ENCODE data around the gene ZNF317. TPM values are rescaled to one million over a fixed set of nuclear protein-coding genes. Genes with fewer than 3 reads are reported as not detected.
"Not testable (repeated sequence)": the region's sequence is repeated elsewhere in the genome, so short reads cannot be mapped to it uniquely, and the experiment has no call there.

Gene ZNF317
- total RNA-seq, 4 donors from 2014 or later, result 17.6 to 24.8 (median 21.5) TPM

GRCh38 chr19:9175326-9175725, 35.1 kb downstream of the ZNF317 start:
- no peaks in the 10 kb centered on the region for H3K27me3 ChIP-seq
- no peaks in the 10 kb centered on the region for H3K36me3 ChIP-seq
- intact Hi-C loops (cut with DNase I), result no loop called here
- no peak overlapping the region for H3K27ac ChIP-seq (replicated peaks in 1 of 4)
- H3K9me3 ChIP-seq, result no peaks in the 10 kb centered on the region
- H3K4me3 ChIP-seq, result no peak overlapping the region
- H3K4me1 ChIP-seq, result no peaks in the 10 kb centered on the region
- TF ChIP-seq EP300 (IDR thresholded peaks at IDR 0.05) (no peak), POLR2A (IDR thresholded peaks at IDR 0.05; ENCODE audit: low read depth) (no peak)
- WGBS, result 95% methylated on average over 5 of the region's 5 CpGs
- DNase-seq (ENCODE audit: extremely low spot score), result no peak

GRCh38 chr19:9178901-9179300, 38.7 kb downstream of the ZNF317 start, which contains the start of gene OR7D2:
OR7D2 (plus strand) TSS chr19:9178979; CDS start chr19:9185782, 6,803 bp downstream.
- Histone ChIP-seq H3K9me3 (no peaks in the 10 kb centered on the region), H3K27ac (replicated peaks in 1 of 4) (no peak within 1 kb of the TSS), H3K27me3 (no peaks in the 10 kb centered on the region), H3K4me1 (no peaks in the 10 kb centered on the region), H3K36me3 (no peaks in the 10 kb centered on the region), H3K4me3 (no peak within 1 kb of the TSS)
- TF ChIP-seq POLR2A (IDR thresholded peaks at IDR 0.05; ENCODE audit: low read depth) (no peak), POLR2AphosphoS5 (IDR thresholded peaks at IDR 0.05) (no peak), EP300 (IDR thresholded peaks at IDR 0.05) (no peak), CTCF (IDR thresholded peaks at IDR 0.05) (no peak)
- 69% methylated on average over 4 of the region's 4 CpGs for WGBS
- intact Hi-C loops (cut with DNase I), result no loop called here
- no peak for DNase-seq (ENCODE audit: extremely low spot score)

GRCh38 chr19:9183000-9183399, 42.8 kb downstream of the ZNF317 start:
- no peak for DNase-seq (ENCODE audit: extremely low spot score)
- Histone ChIP-seq H3K4me3 (no peak overlapping the region), H3K4me1 (no peaks in the 10 kb centered on the region), H3K36me3 (no peaks in the 10 kb centered on the region), H3K27ac (replicated peaks in 1 of 4) (no peak overlapping the region), H3K9me3 (no peaks in the 10 kb centered on the region), H3K27me3 (no peaks in the 10 kb centered on the region)
- TF ChIP-seq CTCF (IDR thresholded peaks at IDR 0.05) (no peak), EP300 (IDR thresholded peaks at IDR 0.05) (no peak), POLR2A (IDR thresholded peaks at IDR 0.05; ENCODE audit: low read depth) (no peak), POLR2AphosphoS5 (IDR thresholded peaks at IDR 0.05) (no peak)
- intact Hi-C loops (cut with DNase I), result no loop called here
- 95% methylated on average over 17 of the region's 17 CpGs for WGBS

GRCh38 chr19:9187191-9187590, 47.0 kb downstream of the ZNF317 start:
- H3K4me3 ChIP-seq, result no peak overlapping the region
- DNase-seq (ENCODE audit: extremely low spot score), result no peak
- intact Hi-C loops (cut with DNase I), result no loop called here
- H3K27me3 ChIP-seq, result peaks cover 0 to 8% (median 0%) of the 10 kb centered on the region in 4 donors
- TF ChIP-seq POLR2A (IDR thresholded peaks at IDR 0.05; ENCODE audit: low read depth) (no peak), EP300 (IDR thresholded peaks at IDR 0.05) (no peak)
- WGBS, result 75% methylated on average over 6 of the region's 6 CpGs
- H3K27ac ChIP-seq (replicated peaks in 1 of 4), result no peak overlapping the region
- H3K9me3 ChIP-seq, result no peaks in the 10 kb centered on the region
- no peaks in the 10 kb centered on the region for H3K4me1 ChIP-seq
- no peaks in the 10 kb centered on the region for H3K36me3 ChIP-seq

- Histone ChIP-seq H3K27ac (replicated peaks in 1 of 4) (no peak overlapping the region), H3K9me3 (no peaks in the 10 kb centered on the region), H3K4me3 (no peak overlapping the region), H3K27me3 (peaks cover 0 to 8% (median 2%) of the 10 kb centered on the region in 4 donors), H3K36me3 (no peaks in the 10 kb centered on the region), H3K4me1 (no peaks in the 10 kb centered on the region)
- 65% methylated on average over 7 of the region's 7 CpGs for WGBS
- TF ChIP-seq CTCF (IDR thresholded peaks at IDR 0.05) (no peak), POLR2AphosphoS5 (IDR thresholded peaks at IDR 0.05) (no peak), EP300 (IDR thresholded peaks at IDR 0.05) (no peak), POLR2A (IDR thresholded peaks at IDR 0.05; ENCODE audit: low read depth) (no peak)
- intact Hi-C loops (cut with DNase I), result no loop called here
- no peak for DNase-seq (ENCODE audit: extremely low spot score)
Observed at GRCh38 chr19:9189535-9189934, 49.3 kb downstream of the ZNF317 start.

GRCh38 chr19:9198044-9198443, 57.8 kb downstream of the ZNF317 start:
- H3K4me3 ChIP-seq; H3K27ac ChIP-seq (replicated peaks in 1 of 4); H3K9me3 ChIP-seq; H3K36me3 ChIP-seq; DNase-seq (ENCODE audit: extremely low spot score); intact Hi-C loops (cut with DNase I); H3K4me1 ChIP-seq: not testable (repeated sequence)
- no CpG with 5 or more reads among the region's 2 CpGs for WGBS
- H3K27me3 ChIP-seq, result peaks cover 0 to 23% (median 2%) of the 10 kb centered on the region in 4 donors
